ENCODE data around the gene VASH2. TPM values are rescaled to one million over a fixed set of nuclear protein-coding genes. Genes with fewer than 3 reads are reported as not detected.

Gene VASH2
- total and polyA plus RNA-seq, 2 experiments from 2014 or later: 129 to 381 TPM

DNA sequence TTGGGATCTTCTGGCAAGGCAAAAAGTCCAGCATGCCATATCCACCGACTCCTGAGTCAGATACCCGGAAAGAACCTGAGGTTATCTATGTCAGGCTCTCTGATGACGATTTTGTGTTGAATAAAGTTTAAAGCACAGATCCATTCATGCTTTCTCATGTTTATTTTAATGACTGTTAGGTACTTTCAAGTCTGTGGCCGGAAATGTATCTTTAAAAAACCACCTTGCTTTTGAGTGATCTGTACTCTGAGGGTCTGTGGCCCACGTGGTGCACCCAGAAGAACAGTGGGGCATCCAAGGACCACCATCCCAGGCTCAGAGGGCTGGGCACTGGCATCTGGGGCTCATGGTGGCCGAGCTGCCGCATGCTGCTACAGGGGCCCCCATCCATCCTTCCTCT lies 30.1 kb upstream of the VASH2 start:
- peaks cover 51% of the 10 kb centered on the region for H3K4me1 Mint-ChIP-seq
- H3K27me3 Mint-ChIP-seq (ENCODE audit: insufficient read depth, low read depth, poor library complexity): peaks cover 19% of the 10 kb centered on the region
- H4K20me1 ChIP-seq (replicated peaks; ENCODE audit: insufficient read depth): no peaks in the 10 kb centered on the region
- H3K27me3 ChIP-seq (ENCODE audit: insufficient read depth): no peaks in the 10 kb centered on the region
- peaks cover 11% of the 10 kb centered on the region; the same call in 2 of the 3 replicates for H3K36me3 Mint-ChIP-seq (ENCODE audit: low read depth)
- H3K4me1 ChIP-seq (ENCODE audit: insufficient read depth): peaks cover 24% of the 10 kb centered on the region
- H3K4me2 ChIP-seq: no peak overlapping the region
- peaks cover 6% of the 10 kb centered on the region for H3F3A ChIP-seq (replicated peaks; ENCODE audit: low read depth)
- H3K27ac ChIP-seq (ENCODE audit: low read depth): no peak overlapping the region
- H3K27ac Mint-ChIP-seq: no peak overlapping the region
- H3K79me2 ChIP-seq (replicated peaks; ENCODE audit: insufficient read depth): peaks cover 11% of the 10 kb centered on the region
- no peak for ATAC-seq
- no peak overlapping the region for H3K4me3 Mint-ChIP-seq
- TF ChIP-seq, protein P1, sequence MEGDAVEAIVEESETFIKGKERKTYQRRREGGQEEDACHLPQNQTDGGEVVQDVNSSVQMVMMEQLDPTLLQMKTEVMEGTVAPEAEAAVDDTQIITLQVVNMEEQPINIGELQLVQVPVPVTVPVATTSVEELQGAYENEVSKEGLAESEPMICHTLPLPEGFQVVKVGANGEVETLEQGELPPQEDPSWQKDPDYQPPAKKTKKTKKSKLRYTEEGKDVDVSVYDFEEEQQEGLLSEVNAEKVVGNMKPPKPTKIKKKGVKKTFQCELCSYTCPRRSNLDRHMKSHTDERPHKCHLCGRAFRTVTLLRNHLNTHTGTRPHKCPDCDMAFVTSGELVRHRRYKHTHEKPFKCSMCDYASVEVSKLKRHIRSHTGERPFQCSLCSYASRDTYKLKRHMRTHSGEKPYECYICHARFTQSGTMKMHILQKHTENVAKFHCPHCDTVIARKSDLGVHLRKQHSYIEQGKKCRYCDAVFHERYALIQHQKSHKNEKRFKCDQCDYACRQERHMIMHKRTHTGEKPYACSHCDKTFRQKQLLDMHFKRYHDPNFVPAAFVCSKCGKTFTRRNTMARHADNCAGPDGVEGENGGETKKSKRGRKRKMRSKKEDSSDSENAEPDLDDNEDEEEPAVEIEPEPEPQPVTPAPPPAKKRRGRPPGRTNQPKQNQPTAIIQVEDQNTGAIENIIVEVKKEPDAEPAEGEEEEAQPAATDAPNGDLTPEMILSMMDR (conservative IDR thresholded peaks at IDR 0.05; ENCODE audit: low read depth in 2 of 2): no peak
- TF ChIP-seq ZNF114 (CRISPR knock-in tag; IDR thresholded peaks at IDR 0.05): no peak
- TF ChIP-seq, protein P2, sequence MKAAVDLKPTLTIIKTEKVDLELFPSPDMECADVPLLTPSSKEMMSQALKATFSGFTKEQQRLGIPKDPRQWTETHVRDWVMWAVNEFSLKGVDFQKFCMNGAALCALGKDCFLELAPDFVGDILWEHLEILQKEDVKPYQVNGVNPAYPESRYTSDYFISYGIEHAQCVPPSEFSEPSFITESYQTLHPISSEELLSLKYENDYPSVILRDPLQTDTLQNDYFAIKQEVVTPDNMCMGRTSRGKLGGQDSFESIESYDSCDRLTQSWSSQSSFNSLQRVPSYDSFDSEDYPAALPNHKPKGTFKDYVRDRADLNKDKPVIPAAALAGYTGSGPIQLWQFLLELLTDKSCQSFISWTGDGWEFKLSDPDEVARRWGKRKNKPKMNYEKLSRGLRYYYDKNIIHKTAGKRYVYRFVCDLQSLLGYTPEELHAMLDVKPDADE (IDR thresholded peaks at IDR 0.05): no peak
- TF ChIP-seq REST (IDR thresholded peaks at IDR 0.05; ENCODE audit: unreplicated experiment): no peak
- no peak for TF ChIP-seq CREB1 (CRISPR knock-in tag; IDR thresholded peaks at IDR 0.05; ENCODE audit: low read depth)
- TF ChIP-seq NANOG (IDR thresholded peaks at IDR 0.05; ENCODE audit: borderline replicate concordance): no peak
- TF ChIP-seq EZH2 (IDR thresholded peaks at IDR 0.05; ENCODE audit: low read depth, unreplicated experiment): no peak
- no peak for TF ChIP-seq POLR2AphosphoS5 (IDR thresholded peaks at IDR 0.05; ENCODE audit: low read depth)
- no peak for TF ChIP-seq ZNF331 (CRISPR knock-in tag; IDR thresholded peaks at IDR 0.05; ENCODE audit: low read depth)
- TF ChIP-seq STAT1 (IDR thresholded peaks at IDR 0.05; ENCODE audit: unreplicated experiment): no peak
- no peak overlapping the region for H2AFZ ChIP-seq
- no peak for DNase-seq (ENCODE audit: low spot score)
- no peaks in the 10 kb centered on the region; the same call in 2 of the 3 replicates for H3K9me3 Mint-ChIP-seq
- no peaks in the 10 kb centered on the region for H3K36me3 ChIP-seq (ENCODE audit: insufficient read depth)
- peaks cover 22% of the 10 kb centered on the region for H3K9me2 ChIP-seq (ENCODE audit: insufficient read depth)
- no peak overlapping the region for H3K4me3 ChIP-seq
